ENCODE results near the gene METTL27.

DNA sequence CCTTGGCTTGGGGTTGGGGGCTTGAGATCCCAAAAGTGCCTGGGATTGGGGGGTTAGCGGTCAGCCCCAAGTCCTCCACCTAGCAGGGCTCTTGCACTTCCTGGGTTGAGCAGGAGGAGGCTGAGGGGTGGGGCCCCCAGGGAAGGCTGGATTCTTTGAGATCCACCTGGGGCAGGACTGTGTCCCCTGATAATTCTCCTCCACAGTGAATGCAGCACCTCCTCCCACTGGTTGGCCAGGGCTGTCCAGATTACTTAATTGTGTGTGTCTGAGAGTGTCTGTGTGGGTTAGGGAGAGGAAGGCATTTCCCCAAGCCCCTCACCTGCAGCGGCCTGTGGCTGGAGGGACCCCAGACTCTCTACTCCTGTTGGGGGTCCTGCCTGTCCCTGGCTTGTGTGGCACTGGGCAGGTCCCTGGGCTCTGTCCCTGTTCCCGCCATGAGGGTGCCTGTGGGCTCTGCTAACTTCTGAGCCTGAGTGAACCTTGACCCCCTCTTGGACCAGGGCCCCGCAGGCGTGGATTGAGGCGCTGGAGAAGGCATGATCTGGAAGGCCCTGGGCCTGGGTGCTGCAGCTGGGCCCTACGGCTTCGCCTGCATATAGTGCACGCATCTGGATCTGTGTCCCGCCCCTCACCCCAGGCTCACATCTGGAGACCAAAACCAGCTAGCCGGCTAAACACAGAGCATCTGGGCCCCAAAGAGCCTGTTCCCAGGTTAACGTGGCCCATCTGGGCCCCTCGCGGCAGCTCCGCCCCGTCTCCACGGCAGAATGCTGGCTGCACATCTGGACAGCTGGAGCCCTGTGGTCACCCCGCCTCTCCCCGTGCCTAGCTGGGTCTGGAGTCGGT lies 29.1 kb upstream of the METTL27 start:
- TF ChIP-seq POLR2A (IDR thresholded peaks at IDR 0.05; ENCODE audit: low read depth, low read length) (no peak), POLR2AphosphoS5 (IDR thresholded peaks at IDR 0.05; ENCODE audit: low read depth, low read length) (no peak)

All from GM12892 (cell line).